Stimulated activated CD4-positive, alpha-beta T cell treated with anti-CD3 and anti-CD28 coated beads, TNF-alpha, amount 100 ng/mL, for 1 hour (primary cell): ENCODE measurements around the gene TAF15.

Experiments
- DNase-seq, 3 donors: peaks; one replicate each; pipeline ENCODE4 v3.0.0-alpha.2; 2020; ENCODE audit warnings: low read depth in 3 of 3, low spot score in 1 of 3

Gene TAF15

DNA sequence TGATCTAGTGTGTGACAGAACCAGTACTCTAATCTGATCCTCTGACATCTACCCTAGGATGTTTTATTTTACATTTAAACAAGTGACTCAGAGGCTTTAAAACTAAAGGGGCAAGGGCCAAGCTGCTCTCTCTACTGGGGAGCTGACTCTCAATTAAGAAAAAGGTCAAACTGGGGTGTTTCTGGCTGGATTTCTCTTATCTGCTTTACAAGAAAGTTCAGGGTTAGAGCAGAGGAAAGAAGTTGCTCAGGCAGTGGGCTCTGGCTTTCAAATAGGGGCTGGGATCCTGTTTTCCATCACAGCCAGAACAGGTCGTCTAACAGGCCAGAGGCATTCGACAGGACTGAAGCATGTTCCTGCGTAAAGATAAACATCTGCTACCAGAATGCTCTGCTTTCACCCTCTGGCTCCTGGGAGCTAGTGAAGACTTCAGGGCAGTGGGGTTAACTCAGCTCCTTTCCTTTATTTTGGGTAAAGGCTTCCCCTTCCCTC is 22.3 kb upstream of the TAF15 start:
- no peak for DNase-seq

DNA sequence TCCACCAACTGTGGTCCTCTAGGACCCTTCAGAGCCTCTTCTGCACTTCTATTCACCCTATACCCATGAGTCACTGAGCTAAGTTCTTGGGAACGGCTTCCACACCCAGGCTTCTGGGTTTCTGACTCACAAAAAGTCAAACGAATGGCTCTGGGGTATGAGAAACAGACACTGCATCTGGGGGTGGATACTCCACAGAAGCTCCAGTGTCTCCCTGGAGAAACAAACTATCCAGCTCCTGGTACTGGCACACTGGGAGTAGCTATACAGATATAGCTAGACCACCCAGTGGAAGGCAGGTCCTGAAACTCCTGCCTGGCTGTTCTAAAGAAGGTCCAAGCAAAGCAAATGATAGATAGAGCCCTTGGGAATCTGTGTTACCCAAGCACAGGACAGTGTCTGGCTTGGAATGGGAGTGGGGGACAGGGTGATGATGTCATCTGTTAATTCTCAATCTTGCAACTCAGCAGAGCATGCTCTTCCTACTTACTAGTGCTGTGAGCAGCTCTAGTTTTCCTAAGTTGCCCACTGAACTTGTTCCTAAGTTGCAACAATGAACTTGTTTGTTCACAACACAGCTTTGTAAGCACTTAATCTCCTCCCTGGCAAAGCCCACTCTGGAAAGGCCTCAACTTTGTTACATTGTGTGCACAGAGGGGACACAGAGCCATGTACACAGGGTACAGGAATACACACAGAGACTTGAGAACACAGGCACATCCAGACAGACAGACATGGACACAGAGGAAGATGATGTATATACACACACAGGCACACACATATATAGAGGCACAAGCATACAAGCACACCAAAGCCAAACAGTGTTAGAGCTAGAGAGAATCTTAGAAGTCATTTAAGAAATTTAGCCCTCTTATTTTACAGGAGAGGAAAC is 20.6 kb upstream of the TAF15 start:
- no peak for DNase-seq

DNA sequence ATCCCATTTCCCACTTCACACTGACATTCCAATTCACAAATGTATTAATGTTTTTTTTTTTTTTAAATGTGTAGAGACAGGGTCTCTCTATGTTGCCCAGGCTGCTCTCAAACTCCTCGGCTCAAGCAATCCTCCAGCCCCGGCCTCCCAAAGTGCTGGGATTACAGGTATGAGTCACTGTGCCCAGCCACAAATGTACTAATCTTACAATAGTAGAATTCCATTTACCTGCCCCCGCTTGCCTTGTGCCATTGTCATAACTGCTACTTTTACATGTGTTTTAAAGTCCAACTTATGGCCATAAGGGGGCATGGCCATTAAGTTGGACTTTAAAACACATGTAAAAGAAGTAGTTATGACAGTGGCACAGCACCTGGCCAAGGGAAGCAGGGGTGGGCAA is 18.4 kb upstream of the TAF15 start:
- no peak for DNase-seq

GRCh38 chr17:35791681-35792350 is 17.5 kb upstream of the TAF15 start:
- no peak for DNase-seq

DNA sequence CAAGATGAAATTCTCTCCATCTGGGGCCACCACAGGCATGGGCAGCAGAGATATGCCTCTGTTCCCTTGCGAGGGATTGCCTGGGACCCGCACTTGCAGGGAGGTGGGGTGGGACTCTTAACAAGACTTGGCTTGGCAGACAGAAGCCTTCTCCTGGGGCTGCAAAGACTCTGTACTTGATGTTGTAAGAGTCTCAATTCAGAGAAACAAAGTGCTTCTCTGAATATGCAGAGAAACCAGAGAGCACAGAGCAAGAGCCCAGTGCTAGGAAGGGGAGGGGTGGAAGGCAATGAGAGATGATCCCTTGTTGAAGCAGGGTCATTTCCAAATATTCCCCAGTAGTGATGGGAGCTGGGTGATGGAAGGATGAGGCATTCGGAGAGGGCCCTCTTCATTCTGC is 16.0 kb upstream of the TAF15 start:
- no peak for DNase-seq

GRCh38 chr17:35795007-35795870 is 14.0 kb upstream of the TAF15 start, which contains the start of gene MMP28:
MMP28 (minus strand) TSS chr17:35795641; CDS start chr17:35795377, 264 bp downstream.
- DNase-seq = peak in 1 of 3 donors; percentile 28

GRCh38 chr17:35795871-35796265 is 13.4 kb upstream of the TAF15 start:
- DNase-seq = no peak

- DNase-seq = no peak
These were observed 12.3 kb upstream of the TAF15 start for GRCh38 chr17:35796942-35797341.

- no peak for DNase-seq
These were observed 11.9 kb upstream of the TAF15 start for GRCh38 chr17:35797370-35797769.

DNA sequence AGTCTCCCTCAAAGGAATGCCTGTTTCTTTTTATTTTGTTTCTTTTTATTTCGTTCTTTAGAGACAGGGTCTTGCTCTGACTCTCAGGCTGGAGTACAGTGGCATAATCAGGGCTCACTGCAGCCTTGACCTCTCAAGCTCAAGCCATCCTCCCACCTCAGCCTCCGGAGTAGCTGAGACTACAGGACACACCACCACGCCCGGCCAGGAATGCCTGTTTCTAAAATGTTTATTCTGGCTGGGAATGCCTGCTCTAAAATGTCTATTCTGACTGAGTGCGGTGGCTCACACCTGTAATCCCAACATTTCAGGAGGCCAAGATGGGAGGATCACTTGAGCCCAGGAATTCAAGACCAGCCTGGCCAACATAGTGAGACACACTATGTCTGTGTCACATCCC is 11.4 kb upstream of the TAF15 start:
- no peak for DNase-seq

DNA sequence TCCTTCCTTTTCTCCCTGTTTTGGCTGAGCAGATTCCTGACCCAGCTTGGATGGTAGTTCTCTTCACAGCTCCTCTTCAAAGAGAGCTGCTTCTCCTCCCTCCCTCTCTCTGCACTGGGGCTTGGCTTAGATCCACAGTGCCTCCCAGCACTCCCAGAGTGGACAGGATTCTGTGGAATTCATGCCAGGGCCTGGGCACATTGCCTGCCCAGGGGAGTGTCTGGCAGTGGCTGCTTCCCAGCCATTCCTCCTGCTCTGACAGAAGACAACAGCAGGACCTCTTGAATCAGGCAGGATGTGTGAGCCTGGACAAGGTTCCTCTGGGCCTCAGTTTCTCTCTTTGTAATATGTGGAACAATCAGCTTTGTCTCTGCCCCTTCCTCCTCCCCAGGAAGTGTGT is 9.3 kb upstream of the TAF15 start:
- no peak for DNase-seq

DNA sequence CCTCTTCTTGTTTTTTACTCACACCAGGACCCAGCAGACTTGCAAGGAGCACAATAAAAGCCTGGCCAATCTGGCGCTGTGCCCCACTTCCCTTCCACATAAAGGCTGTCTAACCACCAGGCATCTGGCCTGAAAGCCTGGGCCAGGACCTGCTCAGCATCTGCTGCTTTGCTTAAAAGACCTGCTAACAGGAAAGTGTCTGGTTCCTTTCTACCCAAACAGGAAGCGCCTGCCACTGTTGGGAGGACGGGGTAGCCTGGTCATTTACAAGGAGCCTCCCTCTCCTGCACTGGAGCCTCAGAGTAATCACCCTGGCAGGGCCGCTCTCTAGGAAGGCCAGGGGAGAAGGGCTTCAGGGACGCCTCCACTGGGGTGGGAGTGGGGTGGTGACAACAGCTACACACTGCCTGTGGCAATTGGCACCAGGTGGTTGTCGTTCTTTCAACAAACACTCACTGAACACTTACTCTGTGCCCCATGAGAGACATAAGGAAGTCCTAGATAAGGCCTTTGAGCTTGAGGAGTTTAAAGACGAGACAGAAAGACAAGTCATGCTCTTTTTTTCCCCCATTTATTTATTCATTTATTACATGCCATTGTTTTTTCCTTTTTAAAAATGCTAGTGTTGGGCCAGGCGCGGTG is 7.6 kb upstream of the TAF15 start:
- no peak for DNase-seq

DNA sequence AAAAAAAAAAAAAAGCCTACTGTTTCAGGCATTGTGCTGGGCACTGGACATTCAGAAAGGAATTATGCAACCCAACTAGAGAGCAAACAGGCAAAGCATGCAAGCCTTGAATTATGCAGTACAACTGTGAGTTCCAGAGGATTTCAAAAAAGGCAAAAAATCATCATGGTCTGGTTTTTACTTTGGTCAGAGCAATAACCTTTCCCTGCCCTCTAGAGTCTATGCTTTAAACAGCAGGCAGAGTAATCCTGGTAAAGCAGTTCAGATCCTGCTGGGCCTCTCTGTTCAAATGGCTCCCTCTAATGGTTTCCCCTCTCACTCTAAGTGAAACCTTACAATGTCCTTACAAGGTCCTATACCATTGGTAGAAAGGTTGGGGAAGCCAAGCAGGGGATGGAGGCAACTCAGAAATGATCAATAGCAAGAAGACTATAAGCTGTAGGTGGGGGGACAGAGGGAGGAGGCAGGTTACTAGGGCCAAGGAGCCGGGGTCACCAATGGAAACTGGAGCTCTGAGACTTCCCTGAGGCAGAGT is 4.6 kb upstream of the TAF15 start:
- DNase-seq = peak in 1 of 3 donors; percentile 11

GRCh38 chr17:35807371-35808144 is 1.7 kb upstream of the TAF15 start:
- no peak for DNase-seq

DNA sequence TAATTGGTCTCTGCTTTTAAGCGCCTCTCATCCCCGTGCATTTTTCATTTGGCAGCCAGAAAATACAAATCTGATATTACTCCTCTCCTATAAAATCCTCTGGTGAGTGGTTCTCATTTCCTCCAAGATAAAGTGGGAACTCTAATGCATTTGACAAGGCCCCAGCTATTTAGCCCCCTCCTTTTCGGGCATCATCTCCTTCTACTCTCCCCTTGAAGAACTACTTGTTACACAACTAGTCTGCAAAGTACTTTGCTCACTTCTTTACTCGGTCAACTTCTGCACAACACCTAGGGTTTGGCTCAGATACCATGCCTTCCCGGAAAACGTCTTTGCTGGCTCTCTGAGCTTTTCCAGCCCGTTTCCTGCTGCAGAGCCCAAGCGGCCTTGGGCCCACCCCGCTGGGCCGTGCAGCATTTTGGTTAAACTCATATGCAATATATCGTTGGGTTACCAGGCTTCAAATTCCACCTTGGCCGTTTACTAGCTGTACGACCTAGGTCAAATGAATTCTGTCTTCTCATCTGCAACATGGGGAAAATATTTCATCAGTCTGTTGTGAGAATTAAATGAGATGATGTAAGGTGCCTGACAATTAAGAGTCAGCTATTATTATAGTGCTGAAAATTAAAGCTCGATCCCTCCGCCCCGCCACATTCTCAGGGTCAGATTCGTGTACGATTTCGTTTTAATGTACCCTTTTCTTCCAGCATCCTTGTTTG is 883 bp upstream of the TAF15 start:
- DNase-seq = no peak

DNA sequence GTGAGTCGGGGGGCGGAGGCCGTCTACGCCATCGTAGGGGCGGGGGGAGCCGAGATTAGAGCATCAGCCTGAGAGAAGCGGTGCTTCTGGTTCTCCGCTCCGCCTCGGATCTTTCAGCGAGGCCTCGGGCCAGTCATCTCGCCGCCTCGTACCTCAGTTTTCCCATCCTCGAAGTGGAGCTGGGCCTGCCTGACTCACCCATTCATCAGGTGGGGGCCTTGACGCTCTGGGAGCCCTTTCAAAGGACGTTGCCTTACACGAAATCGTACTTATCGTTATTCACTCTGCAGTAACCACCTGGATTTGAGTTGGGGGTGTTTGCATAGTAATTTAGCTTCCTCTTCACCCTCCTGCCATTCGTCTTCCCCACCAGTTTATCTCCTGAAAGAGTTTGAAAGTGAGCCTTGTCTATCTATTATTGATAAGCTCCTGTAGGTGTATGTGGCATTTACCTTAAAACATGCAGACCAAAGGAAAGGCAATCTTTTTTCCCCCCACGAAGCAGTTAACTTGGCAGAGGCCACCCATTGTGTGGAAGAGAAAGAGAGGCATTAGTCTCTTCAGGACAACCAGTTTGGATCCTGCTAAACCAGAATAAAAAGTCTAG is 674 bp downstream of the TAF15 start:
- no peak for DNase-seq

DNA sequence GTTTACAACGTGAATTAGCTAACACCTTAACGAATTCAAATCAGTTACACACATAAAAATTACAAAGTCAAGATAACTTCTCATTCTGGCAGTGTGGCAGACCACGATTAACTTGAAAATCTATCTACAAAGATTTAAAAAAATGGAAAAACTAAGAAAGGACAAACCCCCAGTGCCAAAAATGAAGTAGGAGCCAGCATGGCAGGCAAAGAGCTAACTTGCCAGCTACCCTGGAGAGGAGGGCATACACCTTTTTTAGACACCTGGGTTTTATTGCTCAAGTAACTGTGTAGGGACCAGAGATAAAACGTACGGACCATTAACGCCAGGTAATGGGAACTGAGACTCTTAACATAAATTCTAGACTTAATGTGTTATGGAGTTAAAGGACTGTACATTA is 2.5 kb downstream of the TAF15 start:
- DNase-seq = no peak

DNA sequence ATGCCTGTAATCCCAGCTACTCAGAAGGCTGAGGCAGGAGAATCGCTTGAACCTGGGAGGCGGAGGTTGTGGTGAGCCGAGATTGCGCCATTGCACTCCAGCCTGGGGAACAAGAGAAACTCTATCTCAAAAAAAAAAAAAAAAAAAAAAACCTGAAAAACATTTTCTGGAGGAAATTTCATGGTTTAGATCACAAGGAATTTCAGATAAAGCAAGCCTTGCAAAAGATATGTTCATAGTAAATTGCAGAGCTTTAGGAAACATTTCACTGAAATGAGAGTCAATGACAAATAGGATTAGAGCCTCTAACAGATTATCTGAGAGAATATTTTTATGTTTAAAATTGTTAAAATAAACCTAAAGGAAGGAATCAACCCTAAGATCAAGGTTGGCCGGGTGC is 3.2 kb downstream of the TAF15 start:
- DNase-seq = no peak

GRCh38 chr17:35816723-35817122 is 7.4 kb downstream of the TAF15 start:
- DNase-seq = no peak
